K562 (cell line): Measurements from ENCODE around the gene UQCR11. TPM values are rescaled to one million over a fixed set of nuclear protein-coding genes. Genes with fewer than 3 reads are reported as not detected.

Experiments
- ATAC-seq: fragments of 200-7000 bp; cut with Tn5 transposase; 3 replicates; pipeline ENCODE4 v1.9.1; 2020; ENCODE audit warnings: moderate library complexity
- BruUV-seq: library from RNA; stranded (reverse); fragments of 400-500 nt; replicated peaks from 2 replicates; lab custom pipeline; 2021; lab: Mats Ljungman, UMichigan
- CTCF ChIA-PET: fragments of 300-600 bp; formaldehyde crosslinking; extraction: SDS; loops from one replicate; lab custom pipeline; 2021; ENCODE audit warnings: low intra/inter-chr PET ratio; lab: Yijun Ruan, JAX
- POLR2A ChIA-PET: fragments of 300-600, 350-650 bp; sonication (Branson Sonifier 250); formaldehyde crosslinking; extraction: SDS; loops from one replicate; lab custom pipeline; 2021; ENCODE audit warnings: antibody characterized with exemption, inconsistent platforms; lab: Yijun Ruan, JAX
- DNase-seq, 4 experiments: peaks; one replicate each; pipeline versions ENCODE4 v3.0.0 to v3.0.0-alpha.2; 2011 to 2018; ENCODE audit warnings: low spot score in 3 of 4, mixed read lengths in 3 of 4; ENCODE audit errors: extremely low read depth in 1 of 4
- FAIRE-seq: peaks from 2 replicates; lab custom pipeline; 2011; peaks lifted over from hg19 to GRCh38; lab: Jason Lieb, UNC
- H2AFZ ChIP-seq: 2 replicates; pipeline ENCODE4 v1.6.0; 2011; ENCODE audit warnings: low read depth, low read length, control low read depth, inconsistent platforms
- H3K27ac ChIP-seq: fragments of 200-600 bp; 3 replicates; pipeline ENCODE4 v1.8.0; 2011; ENCODE audit warnings: low read depth, mild to moderate bottlenecking, control low read depth, inconsistent platforms, low read length, moderate library complexity, mixed read lengths; ENCODE audit errors: extremely low read depth
- H3K27me3 ChIP-seq, 2 experiments: fragments of 300-600 bp in 1 of 2; 2 replicates in 1 of 2; 3 replicates in 1 of 2; pipeline versions ENCODE4 v1.6.0 to v1.8.0; 2011; ENCODE audit warnings: inconsistent platforms in 2 of 2, low read length in 2 of 2, mild to moderate bottlenecking in 1 of 2, mixed read lengths in 1 of 2, moderate library complexity in 1 of 2; ENCODE audit not compliant: control insufficient read depth in 2 of 2, insufficient read depth in 2 of 2
- H3K36me3 ChIP-seq: fragments of 300-600 bp; 3 replicates; pipeline ENCODE4 v1.8.0; 2011; ENCODE audit warnings: mild to moderate bottlenecking, low read length, inconsistent platforms; ENCODE audit not compliant: control insufficient read depth, insufficient read depth
- H3K4me1 ChIP-seq, 2 experiments: fragments of 200-600 bp in 1 of 2; replicated peaks in 1 of 2; 2 replicates in 1 of 2; 3 replicates in 1 of 2; pipeline versions ENCODE4 v1.5.1 to v1.8.0; 2011; ENCODE audit warnings: inconsistent platforms in 2 of 2, low read length in 2 of 2, mild to moderate bottlenecking in 1 of 2, mixed read lengths in 1 of 2, moderate library complexity in 1 of 2; ENCODE audit not compliant: control insufficient read depth in 2 of 2, insufficient read depth in 2 of 2
- H3K4me2 ChIP-seq: 2 replicates; pipeline ENCODE4 v1.6.1; 2011; ENCODE audit warnings: low read length, control low read depth, inconsistent platforms, mixed read lengths; ENCODE audit not compliant: insufficient read depth
- H3K4me3 ChIP-seq: fragments of 200-600 bp; sonication (generic), shearing (Covaris generic); 2 replicates; pipeline ENCODE4 v1.5.1; 2016; ENCODE audit warnings: control low read depth, inconsistent platforms
- H3K79me2 ChIP-seq: fragments of 200-600 bp; 3 replicates; pipeline ENCODE4 v1.8.0; 2011; ENCODE audit warnings: low read length, inconsistent platforms; ENCODE audit not compliant: control insufficient read depth, insufficient read depth
- H3K9ac ChIP-seq, 2 experiments: 2 replicates each; pipeline versions ENCODE4 v1.6.0 to v1.6.1; 2011; ENCODE audit warnings: low read depth in 2 of 2, low read length in 2 of 2, control low read depth in 1 of 2, inconsistent platforms in 1 of 2, mild to moderate bottlenecking in 1 of 2, mixed read lengths in 1 of 2; ENCODE audit not compliant: insufficient read depth in 1 of 2
- H3K9me1 ChIP-seq: one replicate; pipeline ENCODE4 v1.6.0; 2011; ENCODE audit warnings: inconsistent platforms, mild to moderate bottlenecking, low read length, moderate library complexity; ENCODE audit not compliant: control insufficient read depth, insufficient read depth
- H3K9me3 ChIP-seq: replicated peaks from 2 replicates; pipeline ENCODE4 v1.5.1; 2011; ENCODE audit warnings: low read depth, low read length, inconsistent platforms; ENCODE audit not compliant: control insufficient read depth, insufficient read depth
- H4K20me1 ChIP-seq: replicated peaks from 2 replicates; pipeline ENCODE4 v1.6.1; 2011; ENCODE audit warnings: low read length, inconsistent platforms, mixed read lengths; ENCODE audit not compliant: control insufficient read depth, insufficient read depth
- BACH1 ChIP-seq: fragments of 200-800 bp; sonication (Bioruptor generic); IDR thresholded peaks from 2 replicates; pipeline ENCODE4 v1.6.1; 2016; ENCODE audit warnings: missing genetic modification characterization, missing compliant biosample characterization
- BHLHE40 ChIP-seq: IDR thresholded peaks from 2 replicates; pipeline ENCODE4 v1.6.1; 2011; ENCODE audit warnings: low read length, improper control_type of control experiment
- BRF1 ChIP-seq: IDR thresholded peaks from 3 replicates; pipeline ENCODE4 v1.6.1; 2011; ENCODE audit warnings: borderline replicate concordance, mild to moderate bottlenecking; ENCODE audit not compliant: insufficient read length; ENCODE audit errors: extremely low read depth
- CBX2 ChIP-seq: fragments of 200-600 bp; sonication (generic); IDR thresholded peaks from one replicate; pipeline ENCODE4 v1.6.1; 2012; ENCODE audit warnings: mild to moderate bottlenecking, low read length, inconsistent platforms; ENCODE audit not compliant: insufficient read depth, poor library complexity, severe bottlenecking
- CCNT2 ChIP-seq: IDR thresholded peaks from 2 replicates; pipeline ENCODE4 v1.6.1; 2011; ENCODE audit warnings: borderline replicate concordance, low read depth, mild to moderate bottlenecking, moderate library complexity, mixed read lengths, low read length; ENCODE audit not compliant: insufficient read length; ENCODE audit errors: extremely low read depth
- E2F3 ChIP-seq: fragments of 250-450 bp; sonication (Bioruptor Pico); IDR thresholded peaks from 2 replicates; pipeline ENCODE4 v1.4.0; 2020; ENCODE audit warnings: mild to moderate bottlenecking
- ETS2 ChIP-seq: IDR thresholded peaks from 2 replicates; pipeline ENCODE4 v1.6.1; 2016; ENCODE audit warnings: borderline replicate concordance, missing genetic modification characterization, mild to moderate bottlenecking, moderate library complexity, missing compliant biosample characterization; ENCODE audit not compliant: poor library complexity, severe bottlenecking
- FIP1L1 ChIP-seq: fragments of 200-400 bp; formaldehyde crosslinking; IDR thresholded peaks from 2 replicates; pipeline ENCODE4 v1.6.1; 2018; ENCODE audit warnings: mild to moderate bottlenecking, low read depth, low read length; ENCODE audit not compliant: poor library complexity, severe bottlenecking
- FOXO4 ChIP-seq: fragments of 450-650 bp; formaldehyde crosslinking; IDR thresholded peaks from 2 replicates; pipeline ENCODE4 v1.4.0; 2020; ENCODE audit warnings: mild to moderate bottlenecking, moderate library complexity
- FOXP1 ChIP-seq: sonication (generic); formaldehyde crosslinking; IDR thresholded peaks from 2 replicates; pipeline ENCODE4 v1.8.0; 2022; ENCODE audit warnings: mild to moderate bottlenecking, missing genetic modification reagents
- HDAC6 ChIP-seq: IDR thresholded peaks from 2 replicates; pipeline ENCODE4 v1.6.1; 2012; ENCODE audit warnings: low read depth, mild to moderate bottlenecking, control low read depth, inconsistent platforms, low read length, moderate library complexity
- KAT2B ChIP-seq: IDR thresholded peaks from one replicate; pipeline ENCODE4 v1.6.1; 2012; ENCODE audit warnings: low read depth, mild to moderate bottlenecking, control low read depth, inconsistent platforms, low read length, moderate library complexity
- MXI1 ChIP-seq: IDR thresholded peaks from 2 replicates; pipeline ENCODE4 v1.6.1; 2011; ENCODE audit warnings: low read depth, mild to moderate bottlenecking, improper control_type of control experiment, low read length
- NRF1 ChIP-seq, 2 experiments: fragments of 450-650 bp; IDR thresholded peaks in 1 of 2; conservative IDR thresholded peaks in 1 of 2; 2 replicates each; pipeline ENCODE4 v1.6.1; 2014; ENCODE audit warnings: mild to moderate bottlenecking in 2 of 2
- PKNOX1 ChIP-seq: fragments of 450-650 bp; IDR thresholded peaks from 2 replicates; pipeline ENCODE4 v1.6.1; 2016
- SIN3A ChIP-seq, 2 experiments: fragments of 150-350 bp in 1 of 2; IDR thresholded peaks; 2 replicates each; pipeline ENCODE4 v1.6.1; 2011 to 2016; ENCODE audit warnings: borderline replicate concordance in 2 of 2, low read depth in 2 of 2, low read length in 2 of 2, mild to moderate bottlenecking in 2 of 2, moderate library complexity in 2 of 2; ENCODE audit not compliant: control insufficient read depth in 1 of 2
- SMC3 ChIP-seq: conservative IDR thresholded peaks from 2 replicates; pipeline ENCODE4 v1.6.1; 2011; ENCODE audit warnings: low read depth, low read length, improper control_type of control experiment; ENCODE audit not compliant: insufficient read depth
- TAL1 ChIP-seq: fragments of 450-650 bp; IDR thresholded peaks from 2 replicates; pipeline ENCODE4 v1.6.1; 2016; ENCODE audit warnings: mild to moderate bottlenecking
- ZEB2 ChIP-seq: fragments of 450-650 bp; IDR thresholded peaks from 2 replicates; pipeline ENCODE4 v1.6.1; 2016
- ZNF282 ChIP-seq: sonication (generic); formaldehyde crosslinking; IDR thresholded peaks from 2 replicates; pipeline ENCODE4 v1.8.1; 2023; ENCODE audit warnings: missing genetic modification reagents
- WGBS: fragments of 100-300 bp; shearing (Covaris generic); methylation state at CpG from one replicate; pipeline ENCODE4 v1.1.6; 2016; ENCODE audit warnings: low coverage, mixed read lengths; ENCODE audit not compliant: insufficient coverage; ENCODE audit errors: missing lambda C conversion rate; 5-methylcytosine and 5-hydroxymethylcytosine counted together
- in situ Hi-C: fragments of 300-500 bp; cut with MboI; formaldehyde crosslinking; loops from 4 replicates; pipeline ENCODE4 v1.15.0; 2018; ENCODE audit warnings: inconsistent platforms, mixed read lengths
- intact Hi-C: fragments of 100-400 bp; cut with micrococcal nuclease; formaldehyde crosslinking; loops from 2 replicates; pipeline ENCODE4 v1.14.2; 2022
- polyA plus RNA-seq, 8 experiments: library from polyadenylated mRNA; depleted of rRNA in 4 of 8; stranded (reverse) in 5 of 8; unstranded in 3 of 8; fragments of >200 nt; fragmentation: Nextera tagmentation in 2 of 8; fragmentation: Illumina TruSeq in 1 of 8; extraction: Ambion mirVana in 2 of 8; extraction: Trizol in 1 of 8; gene quantifications; 2 replicates each; pipeline versions ENCODE4 v1.2.1 to v1.2.3, GENCODE V29; 2011 to 2014; ENCODE audit warnings: inconsistent platforms in 1 of 8, missing spikeins in 1 of 8
- total RNA-seq, 7 experiments: library from RNA; depleted of rRNA in 6 of 7; stranded (reverse); fragments of >200 nt in 6 of 7; fragmentation: Illumina TruSeq in 2 of 7; extraction: Trizol in 2 of 7; gene quantifications; 2 replicates each; pipeline versions ENCODE4 v1.2.1 to v1.2.3, GENCODE V29; 2011 to 2021; ENCODE audit warnings: low replicate concordance in 1 of 7

Gene UQCR11
- total and polyA plus RNA-seq, 9 of the 15 experiments (the other 6 are each of a cell fraction or from before 2014, with no cell fraction given) = 57.6 to 394 (median 259) TPM

- 12% methylated on average over 6 of the region's 63 CpGs for WGBS
- FAIRE-seq = no peak
- Histone ChIP-seq H4K20me1 (peaks cover 5% of the 10 kb centered on the region), H3K9me3 (no peaks in the 10 kb centered on the region), H3K4me3 (peak within 1 kb of the TSS; percentile 50), H3K4me1 (peaks cover 6 to 39% of the 10 kb centered on the region in 2 experiments), H3K36me3 (no peaks in the 10 kb centered on the region), H3K4me2 (peak within 1 kb of the TSS; percentile 71), H3K9ac (peak within 1 kb of the TSS; percentile 44 to 92; a peak in 3 of 4 replicates), H3K9me1 (no peaks in the 10 kb centered on the region), H3K27me3 (no peaks in the 10 kb centered on the region), H2AFZ (peak within 1 kb of the TSS; percentile 90), H3K79me2 (peaks cover 32% of the 10 kb centered on the region), H3K27ac (peak within 1 kb of the TSS; percentile 54; the same call in 1 of the 3 replicates)
- ChIA-PET CTCF (no interaction called here), POLR2A (interaction anchor here (0.6 to 1.4 kb wide), 2 partner anchors 20 to 29 kb away, joined by 3 to 6 read pairs; no protein-coding TSS in a partner anchor)
- peak; percentile 85 to 98 (median 98) for DNase-seq
- BruUV-seq = no TSS peak
- in situ Hi-C loops (no loop called here), intact Hi-C loops (no loop called here)
- ATAC-seq = peak; percentile 86
- TF ChIP-seq E2F3 (peak; percentile 83; the same call in 1 of the 2 replicates), FIP1L1 (peak; percentile 25), TAL1 (no peak), ZNF282 (CRISPR knock-in tag) (0 out of 2 replicates have a peak, but pooled peaks have one; percentile 89), FOXP1 (CRISPR knock-in tag) (peak; percentile 87), ZEB2 (peak; percentile 52; the same call in 1 of the 2 replicates), KAT2B (no peak), HDAC6 (no peak), PKNOX1 (no peak), NRF1 (conservative IDR thresholded peaks at IDR 0.05 in 1 of 2, IDR thresholded peaks at IDR 0.05 in 1 of 2) (peak in 1 of 2 experiments; percentile 61; a peak in 1 of 4 replicates), BHLHE40 (peak; percentile 98), BACH1 (no peak), FOXO4 (CRISPR knock-in tag) (no peak), SIN3A (IDR thresholded peaks at IDR 0.05; ENCODE audit: borderline replicate concordance in 2 of 2, control insufficient read depth in 1 of 2, low read depth in 2 of 2, low read length in 2 of 2) (peak in 1 of 2 experiments; percentile 37; a peak in 1 of 4 replicates), SMC3 (no peak), ETS2 (no peak), BRF1 (no peak), CCNT2 (peak; percentile 67), CBX2 (no peak), MXI1 (no peak)
Measured at GRCh38 chr19:1568320-1569019, 36.8 kb downstream of the UQCR11 start, which contains the start of gene MEX3D. TSS of gene MEX3D (minus strand) at chr19:1568325. CDS start at chr19:1568058, 267 bp downstream.
